GM19467 (cell line): Measurements from ENCODE around the gene SELENOO.

Experiments
- ATAC-seq: cut with Tn5 transposase; IDR thresholded peaks from one replicate; pipeline ENCODE4 v1.9.1; 2021; ENCODE audit warnings: mild to moderate bottlenecking, moderate library complexity; ENCODE audit not compliant: unreplicated experiment

The SELENOO gene

GRCh38 chr22:50232481-50233151 is 31.8 kb downstream of the SELENOO start:
- ATAC-seq = no peak

GRCh38 chr22:50233223-50233622 is 32.4 kb downstream of the SELENOO start:
- ATAC-seq = no peak

- no peak for ATAC-seq
Measured at GRCh38 chr22:50236731-50237409, 36.1 kb downstream of the SELENOO start.

GRCh38 chr22:50238755-50239154 is 37.9 kb downstream of the SELENOO start:
- no peak for ATAC-seq

GRCh38 chr22:50242406-50242949 is 41.7 kb downstream of the SELENOO start:
- ATAC-seq = no peak

GRCh38 chr22:50243685-50244419 is 43.0 kb downstream of the SELENOO start:
- ATAC-seq = no peak

- peak; percentile 58 for ATAC-seq
Measured at GRCh38 chr22:50244420-50245213, 43.8 kb downstream of the SELENOO start, which contains the start of gene TUBGCP6. Gene TUBGCP6, minus strand, starts transcription at chr22:50245023. Its CDS starts 564 bp downstream, at chr22:50244459.

GRCh38 chr22:50245214-50246072 is 44.6 kb downstream of the SELENOO start:
- ATAC-seq = no peak

- ATAC-seq = no peak
Measured at GRCh38 chr22:50246242-50247175, 45.7 kb downstream of the SELENOO start.

- no peak for ATAC-seq
Measured at GRCh38 chr22:50247748-50248147, 46.9 kb downstream of the SELENOO start.

GRCh38 chr22:50248196-50249081 is 47.6 kb downstream of the SELENOO start:
- no peak for ATAC-seq

GRCh38 chr22:50249341-50250248 is 48.8 kb downstream of the SELENOO start:
- ATAC-seq = no peak

GRCh38 chr22:50250249-50250554 is 49.4 kb downstream of the SELENOO start:
- ATAC-seq = no peak

GRCh38 chr22:50250555-50251476 is 50.0 kb downstream of the SELENOO start, which contains the start of gene HDAC10:
Gene HDAC10, minus strand, starts transcription at chr22:50251265. Its CDS starts 233 bp downstream, at chr22:50251032.
- peak; percentile 35 for ATAC-seq

- ATAC-seq = no peak
Measured at GRCh38 chr22:50251477-50252081, 50.8 kb downstream of the SELENOO start.
